ENCODE data around the gene FNBP1. TPM values are rescaled to one million over a fixed set of nuclear protein-coding genes. Genes with fewer than 3 reads are reported as not detected.

FNBP1 gene
- total RNA-seq, 6 experiments from 2014 or later, result 11.7 to 27.1 (median 15.9) TPM

DNA sequence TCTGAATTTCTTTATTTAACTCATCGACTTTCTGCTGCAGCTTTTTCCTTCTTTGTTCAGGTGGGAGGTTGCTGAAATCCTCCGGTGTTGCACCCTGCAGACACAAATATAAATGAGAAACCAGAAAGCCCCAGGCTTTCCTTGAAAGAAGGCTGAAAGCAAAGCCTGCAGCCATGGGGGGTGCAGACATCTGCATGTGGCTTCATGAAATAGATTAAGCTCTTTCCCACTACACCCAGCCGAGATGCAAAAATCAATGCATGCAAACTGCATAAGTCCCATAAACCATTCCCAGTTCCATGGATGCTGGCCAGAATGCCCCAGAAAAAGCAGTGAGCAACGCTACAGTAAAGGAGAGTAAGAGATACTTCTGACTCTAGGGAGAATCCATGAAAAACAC is 134.1 kb downstream of the FNBP1 start:
- no peak for TF ChIP-seq POLR2A (IDR thresholded peaks at IDR 0.05)
- TF ChIP-seq, protein P1, sequence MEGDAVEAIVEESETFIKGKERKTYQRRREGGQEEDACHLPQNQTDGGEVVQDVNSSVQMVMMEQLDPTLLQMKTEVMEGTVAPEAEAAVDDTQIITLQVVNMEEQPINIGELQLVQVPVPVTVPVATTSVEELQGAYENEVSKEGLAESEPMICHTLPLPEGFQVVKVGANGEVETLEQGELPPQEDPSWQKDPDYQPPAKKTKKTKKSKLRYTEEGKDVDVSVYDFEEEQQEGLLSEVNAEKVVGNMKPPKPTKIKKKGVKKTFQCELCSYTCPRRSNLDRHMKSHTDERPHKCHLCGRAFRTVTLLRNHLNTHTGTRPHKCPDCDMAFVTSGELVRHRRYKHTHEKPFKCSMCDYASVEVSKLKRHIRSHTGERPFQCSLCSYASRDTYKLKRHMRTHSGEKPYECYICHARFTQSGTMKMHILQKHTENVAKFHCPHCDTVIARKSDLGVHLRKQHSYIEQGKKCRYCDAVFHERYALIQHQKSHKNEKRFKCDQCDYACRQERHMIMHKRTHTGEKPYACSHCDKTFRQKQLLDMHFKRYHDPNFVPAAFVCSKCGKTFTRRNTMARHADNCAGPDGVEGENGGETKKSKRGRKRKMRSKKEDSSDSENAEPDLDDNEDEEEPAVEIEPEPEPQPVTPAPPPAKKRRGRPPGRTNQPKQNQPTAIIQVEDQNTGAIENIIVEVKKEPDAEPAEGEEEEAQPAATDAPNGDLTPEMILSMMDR (IDR thresholded peaks at IDR 0.05), result no peak
- 94% methylated on average over 4 of the region's 4 CpGs for whole genome bisulfite sequencing (ENCODE audit: insufficient coverage, low coverage, low lambda C conversion rate, missing lambda C conversion rate)
- H3K9me3 ChIP-seq, result no peaks in the 10 kb centered on the region
- intact Hi-C loops (cut with DNase I), result no loop called here
- no peak for ATAC-seq
- no peak for DNase-seq
- H3K4me1 ChIP-seq, result no peaks in the 10 kb centered on the region
- H3K4me3 ChIP-seq, result no peak overlapping the region
- no peaks in the 10 kb centered on the region for H3K27me3 ChIP-seq
- H3K27ac ChIP-seq, result no peak overlapping the region
- H3K36me3 ChIP-seq, result peaks cover 0 to 13% (median 4%) of the 10 kb centered on the region in 4 donors

DNA sequence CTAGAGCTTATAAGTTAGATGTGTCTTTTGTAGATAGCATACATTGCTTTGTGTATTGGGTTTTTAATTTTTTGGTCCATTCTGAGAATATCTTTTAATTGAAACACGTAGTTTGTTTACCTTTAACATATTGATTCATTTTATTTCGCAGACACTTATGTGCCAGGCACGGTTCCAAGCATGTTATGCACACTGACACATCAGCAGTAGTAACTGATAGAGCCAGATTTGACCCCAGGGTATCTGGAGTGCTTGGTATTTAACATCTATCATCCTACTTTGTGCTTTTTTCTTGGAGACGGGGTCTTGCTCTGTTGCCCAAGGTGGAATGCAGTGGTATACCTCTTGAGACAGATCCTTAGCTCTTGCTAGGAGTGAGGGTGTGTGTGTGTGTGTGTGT is 135.8 kb downstream of the FNBP1 start:
- Histone ChIP-seq H3K27me3 (no peaks in the 10 kb centered on the region), H3K4me1 (no peaks in the 10 kb centered on the region), H3K36me3 (peaks cover 0 to 21% (median 4%) of the 10 kb centered on the region in 4 donors), H3K4me3 (no peak overlapping the region), H3K9me3 (no peaks in the 10 kb centered on the region), H3K27ac (no peak overlapping the region)
- WGBS (ENCODE audit: insufficient coverage, low coverage, low lambda C conversion rate, missing lambda C conversion rate), result 100% methylated on average over 4 of the region's 4 CpGs
- no peak for DNase-seq
- intact Hi-C loops (cut with DNase I), result no loop called here
- TF ChIP-seq, protein P1 (IDR thresholded peaks at IDR 0.05), result no peak
- TF ChIP-seq POLR2A (IDR thresholded peaks at IDR 0.05), result no peak
- no peak for ATAC-seq

DNA sequence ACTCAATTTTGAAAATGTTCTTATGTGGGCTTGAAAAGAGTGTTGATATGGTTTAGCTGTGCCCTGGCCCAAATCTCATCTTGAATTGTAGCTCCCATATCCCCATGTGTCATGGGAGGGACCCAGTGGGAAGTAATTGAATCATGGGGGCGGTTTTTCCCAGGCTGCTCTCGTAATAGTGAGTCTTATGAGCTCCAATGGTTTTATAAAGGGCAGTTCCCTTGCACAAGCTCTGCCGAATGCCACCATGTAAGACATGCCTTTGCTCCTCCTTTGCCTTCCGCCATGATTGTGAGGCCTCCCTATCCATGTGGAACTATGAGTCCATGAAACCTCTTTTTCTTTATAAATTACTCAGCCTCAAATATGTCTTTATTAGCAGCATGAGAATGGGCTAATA is 136.7 kb downstream of the FNBP1 start:
- no peaks in the 10 kb centered on the region for H3K27me3 ChIP-seq
- WGBS (ENCODE audit: insufficient coverage, low coverage, low lambda C conversion rate, missing lambda C conversion rate), result 100% methylated on average over 2 of the region's 4 CpGs
- DNase-seq (no peak), ATAC-seq (no peak)
- H3K4me1 ChIP-seq, result no peaks in the 10 kb centered on the region
- intact Hi-C loops (cut with DNase I), result no loop called here
- H3K4me3 ChIP-seq, result no peak overlapping the region
- TF ChIP-seq, protein P1 (IDR thresholded peaks at IDR 0.05), result no peak
- no peak for TF ChIP-seq POLR2A (IDR thresholded peaks at IDR 0.05)
- H3K36me3 ChIP-seq, result peaks cover 0 to 21% (median 4%) of the 10 kb centered on the region in 4 donors
- no peak overlapping the region for H3K27ac ChIP-seq
- H3K9me3 ChIP-seq, result no peaks in the 10 kb centered on the region

DNA sequence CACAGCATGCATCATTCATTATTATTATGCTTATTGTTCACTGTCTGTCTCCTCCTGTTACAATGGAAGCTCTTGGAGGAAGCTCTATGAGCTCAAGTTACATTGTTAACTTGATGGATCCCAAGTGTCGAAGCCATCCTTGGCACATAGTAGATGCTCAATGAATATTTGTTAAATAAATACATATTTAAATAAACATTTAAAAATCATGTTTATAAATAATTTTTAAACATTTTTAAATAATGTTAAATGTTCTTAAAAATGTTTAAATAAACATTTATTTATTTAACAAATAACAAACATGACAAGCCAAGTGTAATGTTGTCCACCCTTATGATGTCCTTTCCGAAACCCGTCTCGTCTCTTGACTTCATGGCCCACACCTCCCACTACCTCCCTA is 138.3 kb downstream of the FNBP1 start:
- no peak for ATAC-seq
- Histone ChIP-seq H3K4me3 (no peak overlapping the region), H3K9me3 (no peaks in the 10 kb centered on the region), H3K27ac (no peak overlapping the region), H3K4me1 (no peaks in the 10 kb centered on the region), H3K27me3 (no peaks in the 10 kb centered on the region), H3K36me3 (peaks cover 0 to 30% (median 6%) of the 10 kb centered on the region in 4 donors)
- WGBS (ENCODE audit: insufficient coverage, low coverage, low lambda C conversion rate, missing lambda C conversion rate), result 98% methylated on average over 4 of the region's 4 CpGs
- TF ChIP-seq POLR2A (IDR thresholded peaks at IDR 0.05), result no peak
- TF ChIP-seq, protein P1 (IDR thresholded peaks at IDR 0.05), result no peak
- no peak for DNase-seq
- intact Hi-C loops (cut with DNase I), result no loop called here

DNA sequence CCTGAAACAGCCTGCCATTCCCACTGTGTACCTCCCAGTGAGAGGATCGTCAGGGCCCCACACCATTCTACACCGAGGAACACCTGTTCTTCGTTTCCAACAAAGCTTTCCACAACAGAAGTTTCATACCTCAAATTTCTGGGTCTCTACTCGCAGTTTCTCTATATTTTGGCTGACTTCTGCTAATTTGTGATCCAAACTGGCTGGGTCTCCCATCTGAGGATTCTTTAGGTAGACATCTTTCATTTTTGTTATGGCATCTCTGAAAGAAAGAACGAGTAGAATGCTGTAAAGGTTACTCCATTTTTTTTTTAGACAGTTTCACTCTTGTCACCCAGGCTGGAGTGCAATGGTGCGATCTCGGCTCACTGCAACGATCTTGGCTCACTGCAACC is 140.3 kb downstream of the FNBP1 start:
- H3K4me1 ChIP-seq, result no peaks in the 10 kb centered on the region
- H3K9me3 ChIP-seq, result no peaks in the 10 kb centered on the region
- intact Hi-C loops (cut with DNase I), result no loop called here
- TF ChIP-seq, protein P1 (IDR thresholded peaks at IDR 0.05), result no peak
- TF ChIP-seq POLR2A (IDR thresholded peaks at IDR 0.05), result no peak
- 96% methylated on average over 5 of the region's 8 CpGs for WGBS (ENCODE audit: insufficient coverage, low coverage, low lambda C conversion rate, missing lambda C conversion rate)
- H3K27ac ChIP-seq, result no peak overlapping the region
- no peak for ATAC-seq
- H3K36me3 ChIP-seq, result peaks cover 0 to 28% (median 5%) of the 10 kb centered on the region in 4 donors
- no peak for DNase-seq
- H3K4me3 ChIP-seq, result no peak overlapping the region
- no peaks in the 10 kb centered on the region for H3K27me3 ChIP-seq
